HG03469 (cell line): ENCODE measurements around the gene SCFD2.
"Not testable (repeated sequence)": the region's sequence is repeated elsewhere in the genome, so short reads cannot be mapped to it uniquely, and the experiment has no call there.

ENCODE experiments used
- ATAC-seq: cut with Tn5 transposase; IDR thresholded peaks from one replicate; pipeline ENCODE4 v1.9.1; 2021; ENCODE audit warnings: mild to moderate bottlenecking, moderate library complexity, moderate number of reproducible peaks; ENCODE audit not compliant: unreplicated experiment

The SCFD2 gene

DNA sequence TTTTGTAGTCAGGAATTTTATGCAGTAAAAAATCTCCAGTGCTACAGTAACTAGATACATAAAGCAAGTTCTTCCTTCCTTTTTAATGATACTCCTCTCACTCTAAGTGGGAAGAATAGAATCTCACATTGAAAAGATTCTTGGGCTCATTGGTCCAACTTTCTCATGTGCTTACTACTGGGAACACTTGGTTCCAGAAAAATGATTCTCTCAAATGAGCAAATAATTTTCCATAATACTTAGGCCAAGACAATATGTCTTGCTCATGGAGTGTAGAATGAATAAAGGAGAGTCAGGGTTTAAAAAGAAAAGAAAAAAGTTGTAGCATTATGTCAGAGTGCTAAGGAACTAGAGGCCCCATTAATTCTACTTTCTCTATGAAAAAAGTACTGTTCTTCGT is 306.0 kb downstream of the SCFD2 start:
- ATAC-seq = no peak

DNA sequence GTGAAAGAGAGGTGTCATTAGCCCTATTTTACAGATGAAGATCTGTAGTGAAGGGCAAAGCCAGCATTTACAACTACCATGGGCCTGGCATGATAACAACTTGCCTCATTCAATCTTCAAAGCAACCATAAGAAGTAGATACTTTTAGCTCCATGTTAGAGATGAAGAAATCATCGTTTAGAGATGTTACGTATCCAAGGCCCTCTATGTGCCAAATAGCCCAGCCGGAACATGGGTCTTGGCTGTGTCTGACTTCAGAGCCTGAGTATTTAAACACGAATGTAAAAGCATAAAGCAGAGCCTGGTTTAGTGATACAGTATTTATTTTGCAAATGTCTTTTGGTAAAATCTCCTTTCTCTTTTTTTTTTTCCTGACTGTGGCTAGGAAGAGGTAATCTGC is 306.6 kb downstream of the SCFD2 start:
- no peak for ATAC-seq

DNA sequence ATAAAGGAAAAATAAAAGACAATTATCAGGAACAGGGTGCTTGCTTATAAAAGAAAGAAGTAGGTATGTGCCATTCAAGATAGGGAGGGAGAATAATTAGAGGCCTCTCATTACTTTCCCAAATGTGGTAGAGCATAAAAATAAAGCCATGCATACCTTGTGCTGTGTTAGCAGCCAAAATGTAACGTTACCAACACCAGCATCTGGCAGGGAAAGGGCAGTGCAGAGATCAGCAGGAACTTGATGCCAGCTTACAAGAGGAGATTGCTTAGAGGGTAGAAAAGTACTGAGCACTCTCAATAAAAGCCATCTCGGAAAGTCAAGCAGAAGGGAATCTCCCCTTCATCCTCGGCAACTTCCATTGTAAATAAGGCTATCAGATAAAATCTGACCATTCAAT is 308.2 kb downstream of the SCFD2 start:
- no peak for ATAC-seq

DNA sequence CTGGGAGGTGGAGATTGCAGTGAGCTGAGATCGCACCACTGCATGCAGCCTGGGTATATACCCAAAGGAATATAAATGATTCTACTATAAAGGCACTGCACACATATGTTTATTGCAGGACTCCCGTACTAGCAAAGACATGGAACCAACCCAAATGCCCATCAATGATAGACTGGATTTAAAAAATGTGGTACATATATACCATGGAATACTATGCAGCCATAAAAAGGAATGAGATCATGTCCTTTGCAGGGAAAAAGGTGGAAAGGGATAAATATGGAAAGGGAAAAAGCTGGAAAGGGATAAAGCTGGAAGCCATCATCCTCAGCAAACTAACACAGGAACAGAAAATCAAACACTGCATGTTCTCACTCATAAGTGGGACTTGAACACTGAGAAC is 308.8 kb downstream of the SCFD2 start:
- not testable (repeated sequence) for ATAC-seq

DNA sequence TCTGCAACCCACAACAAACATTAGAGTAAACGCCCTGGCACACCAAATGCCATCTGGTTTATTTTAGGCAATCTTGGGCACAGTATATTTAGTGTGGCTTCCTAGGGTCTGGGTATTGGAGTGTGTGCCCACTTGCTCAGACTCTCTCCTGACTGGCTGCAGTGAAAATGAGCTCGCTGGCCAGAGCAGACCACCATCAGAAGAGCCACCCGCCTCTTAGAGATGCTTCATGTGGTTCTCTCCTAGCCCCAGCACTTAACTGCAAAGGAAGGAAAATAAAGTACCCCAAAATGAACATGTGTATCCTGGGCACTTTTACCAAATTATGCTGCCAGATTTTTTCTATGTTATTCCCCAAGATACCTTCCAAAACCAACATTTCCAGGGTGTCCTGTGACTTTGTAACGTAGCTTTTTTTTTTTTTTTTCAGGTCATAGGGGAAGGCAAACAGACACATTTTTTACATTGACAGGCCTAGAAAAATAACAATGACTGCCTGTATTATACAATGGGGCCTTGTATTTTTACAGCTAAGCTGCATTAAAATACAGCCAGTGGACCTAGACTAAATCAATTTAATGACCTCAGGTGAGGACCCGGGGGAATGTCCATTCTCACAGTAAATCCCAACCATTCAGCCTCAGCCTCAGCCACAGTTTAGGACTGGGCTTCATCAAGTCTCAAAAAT is 310.0 kb downstream of the SCFD2 start:
- ATAC-seq = no peak

GRCh38 chr4:53055274-53055673 is 310.6 kb downstream of the SCFD2 start:
- no peak for ATAC-seq

DNA sequence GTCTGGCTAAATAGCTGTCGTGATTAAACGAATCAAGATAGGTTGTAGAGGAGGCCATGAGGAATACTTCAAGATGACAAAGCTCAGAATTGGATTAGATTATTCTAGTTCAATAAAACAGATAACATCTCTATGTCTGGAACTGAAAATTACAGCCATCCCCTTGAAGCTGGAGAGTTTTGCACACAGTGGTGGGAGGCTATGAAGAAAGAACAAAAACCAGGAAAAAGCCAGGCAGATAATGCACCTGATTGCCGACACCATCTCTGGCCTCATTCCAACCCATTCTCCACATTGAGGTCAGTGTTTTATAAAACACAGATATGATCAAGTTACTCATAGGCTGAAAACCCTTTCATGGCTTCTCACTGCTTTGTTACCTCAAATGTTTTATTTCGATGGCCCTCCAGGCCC is 315.5 kb downstream of the SCFD2 start:
- ATAC-seq = no peak

GRCh38 chr4:53049528-53049927 is 316.3 kb downstream of the SCFD2 start:
- no peak for ATAC-seq

DNA sequence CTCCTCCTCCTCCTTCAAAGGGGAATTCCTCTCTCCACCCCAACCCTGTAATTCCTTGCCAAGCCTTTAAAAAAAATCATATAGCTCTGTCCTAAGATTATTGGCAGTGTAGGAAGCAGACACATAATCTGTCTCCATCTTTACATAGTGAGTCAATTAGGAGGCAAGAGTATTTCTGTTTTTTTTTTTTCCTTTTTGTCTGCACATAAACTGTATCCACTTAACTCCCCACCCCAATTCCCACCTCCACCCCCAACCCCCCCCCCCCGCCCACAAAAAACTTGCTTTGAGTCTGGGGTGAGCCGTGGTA is 321.3 kb downstream of the SCFD2 start:
- no peak for ATAC-seq

DNA sequence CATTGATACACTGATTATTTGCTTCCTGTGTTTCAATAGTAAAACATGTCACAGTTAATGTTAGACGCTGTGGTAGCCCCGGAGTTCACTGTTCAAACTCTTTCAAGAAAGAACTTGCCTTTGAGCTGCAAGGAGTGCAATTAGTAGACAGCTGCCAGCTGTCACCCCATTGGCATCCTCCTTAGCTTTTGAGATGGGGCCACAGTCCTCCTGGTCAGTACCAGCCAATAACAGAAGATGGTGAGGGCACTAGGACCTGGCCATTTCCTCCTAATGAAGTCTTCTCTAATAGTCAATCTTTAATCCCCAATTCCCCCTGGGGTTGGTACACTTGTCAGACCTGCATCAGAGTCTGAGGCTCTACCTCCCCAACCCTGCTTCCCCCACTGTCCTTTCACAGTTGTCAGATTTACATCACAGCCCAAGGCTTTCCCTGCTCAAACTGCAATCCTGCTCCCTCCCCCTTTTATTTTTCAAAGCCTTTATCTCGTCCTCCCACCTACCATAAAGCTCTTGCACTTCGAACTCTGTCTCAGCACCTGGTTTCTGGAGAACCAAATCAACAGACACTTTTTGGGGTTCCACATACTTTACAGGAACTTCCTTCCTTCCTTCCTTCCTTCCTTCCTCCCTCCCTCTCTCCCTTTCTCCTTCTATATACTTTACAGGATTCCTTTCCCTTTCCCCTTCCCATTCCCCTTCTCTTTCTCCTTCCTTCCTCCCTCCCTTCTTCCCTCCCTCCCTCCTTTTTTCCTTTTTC is 321.8 kb downstream of the SCFD2 start:
- no peak for ATAC-seq

- no peak for ATAC-seq
These were observed 322.8 kb downstream of the SCFD2 start for GRCh38 chr4:53043055-53043454.

DNA sequence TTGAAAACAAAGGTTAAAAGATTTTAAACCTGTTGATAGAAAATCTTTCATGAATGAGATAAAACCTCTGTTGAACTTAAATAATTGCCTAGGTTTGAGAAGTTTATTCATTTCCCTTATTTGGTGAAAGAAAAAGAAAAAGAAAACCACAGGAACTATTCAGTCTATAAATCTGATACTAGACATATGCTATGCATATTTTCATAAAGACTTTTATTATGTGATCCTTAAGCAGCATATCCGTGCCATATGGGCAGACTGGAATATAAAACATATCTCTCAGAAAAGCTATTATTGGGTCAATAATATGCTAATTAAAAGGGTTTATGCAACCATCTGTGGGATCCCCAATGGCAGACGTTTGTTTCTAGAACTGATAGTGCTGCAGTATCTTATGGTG is 325.0 kb downstream of the SCFD2 start:
- no peak for ATAC-seq

- ATAC-seq = no peak
These were observed 325.4 kb downstream of the SCFD2 start for GRCh38 chr4:53040459-53040815.

DNA sequence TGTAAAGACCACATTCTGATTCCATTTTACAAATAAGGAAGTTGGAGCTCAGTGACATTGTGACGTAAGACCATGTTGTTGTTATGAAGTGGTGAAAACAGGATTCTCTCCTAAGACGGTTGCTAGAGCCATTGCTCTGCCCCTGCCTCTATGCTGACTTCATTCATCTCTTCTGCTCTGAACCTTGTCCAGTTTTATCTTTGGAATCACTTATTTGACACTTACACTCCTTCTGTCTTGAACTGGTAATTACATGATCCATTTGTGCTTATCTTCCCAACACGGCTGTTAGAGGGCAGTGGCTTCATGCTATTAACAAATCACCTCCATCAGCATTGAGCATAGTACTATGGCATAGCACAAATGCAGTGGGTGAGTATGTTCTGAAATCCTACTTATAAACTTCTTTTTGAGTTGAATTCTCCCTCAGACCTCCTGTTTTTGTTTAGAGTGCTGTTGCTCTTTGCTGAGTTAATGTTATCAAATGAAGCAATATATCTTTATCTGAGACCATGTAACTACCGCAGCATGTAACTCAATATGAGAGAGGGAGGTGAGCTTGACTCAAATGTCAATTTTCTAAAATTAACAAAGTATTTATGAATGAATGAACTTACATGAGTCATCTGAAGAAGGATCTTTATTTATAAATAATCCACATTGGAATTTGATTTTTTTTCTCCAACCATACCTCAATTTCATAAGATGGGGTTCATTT is 326.0 kb downstream of the SCFD2 start:
- ATAC-seq = no peak

DNA sequence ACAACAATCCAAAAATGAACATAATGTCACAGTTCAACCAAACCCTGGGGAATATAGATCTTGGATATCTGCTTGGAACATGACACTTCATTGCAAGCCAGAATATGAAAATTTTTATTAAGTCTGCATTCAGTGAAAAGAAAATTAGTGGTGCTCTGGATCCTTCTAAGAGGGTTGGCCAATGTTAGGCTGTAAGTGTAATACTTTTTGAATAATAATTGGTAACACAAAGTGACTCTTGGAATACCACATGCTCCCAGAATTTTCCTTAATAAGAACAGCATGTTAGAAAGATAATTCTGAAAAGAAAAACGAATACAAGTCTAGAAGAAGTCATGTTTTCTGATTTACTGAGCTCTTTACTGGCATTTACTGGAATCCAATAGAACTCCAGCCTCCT is 328.0 kb downstream of the SCFD2 start:
- ATAC-seq = no peak

- ATAC-seq = not testable (repeated sequence)
These were observed 333.0 kb downstream of the SCFD2 start for GRCh38 chr4:53032908-53033307.

DNA sequence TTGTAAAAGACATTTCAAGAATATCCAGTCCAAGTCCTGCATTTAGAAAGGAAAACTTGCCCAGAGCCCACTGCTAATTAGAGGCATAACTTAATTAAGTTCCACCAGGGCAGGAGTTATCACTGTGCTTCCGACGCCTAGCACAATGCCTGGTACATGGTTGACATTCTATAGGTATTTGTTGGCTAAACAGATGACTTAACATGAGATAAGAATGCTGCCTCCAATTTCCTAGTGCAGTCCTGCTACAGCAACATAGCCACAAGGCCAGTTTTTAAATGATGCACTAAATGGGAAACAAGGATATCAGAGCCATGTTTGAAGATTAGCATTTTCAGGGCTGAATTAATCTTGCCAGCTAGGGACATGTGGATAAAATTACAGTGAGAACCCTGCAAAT is 339.6 kb downstream of the SCFD2 start:
- ATAC-seq = no peak

GRCh38 chr4:53023677-53024299 is 342.1 kb downstream of the SCFD2 start:
- ATAC-seq = no peak

GRCh38 chr4:53022513-53023100 is 343.3 kb downstream of the SCFD2 start:
- no peak for ATAC-seq

- ATAC-seq = no peak
These were observed 343.9 kb downstream of the SCFD2 start for GRCh38 chr4:53021754-53022512.
